ENCODE measurements around the gene TPTE2. TPM values are rescaled to one million over a fixed set of nuclear protein-coding genes. Genes with fewer than 3 reads are reported as not detected.
"Not testable (repeated sequence)": the region's sequence is repeated elsewhere in the genome, so short reads cannot be mapped to it uniquely, and the experiment has no call there.

TPTE2 gene
- not detected in 2 replicates for total RNA-seq
- long read RNA-seq = 0 reads

GRCh38 chr13:19561127-19561582 is at the start of gene TPTE2:
TSS of gene TPTE2 (minus strand) at chr13:19561532. CDS start at chr13:19503234, 58,298 bp downstream.
- not testable (repeated sequence) for H3K9me3 Mint-ChIP-seq (ENCODE audit: unreplicated experiment); H3K36me3 Mint-ChIP-seq (ENCODE audit: unreplicated experiment); H3K27me3 Mint-ChIP-seq (ENCODE audit: unreplicated experiment); H3K4me1 Mint-ChIP-seq (ENCODE audit: unreplicated experiment); H3K27ac Mint-ChIP-seq (ENCODE audit: unreplicated experiment); H3K4me3 Mint-ChIP-seq (ENCODE audit: unreplicated experiment); DNase-seq (ENCODE audit: extremely low spot score, unreplicated experiment)

GRCh38 chr13:19607523-19608078 is 46.3 kb upstream of the TPTE2 start:
- peak; percentile 53 for DNase-seq (ENCODE audit: extremely low spot score, unreplicated experiment)
- TF ChIP-seq CTCF (IDR thresholded peaks at IDR 0.05) = no peak
- Mint-ChIP-seq H3K27ac (ENCODE audit: unreplicated experiment) (no peak overlapping the region), H3K27me3 (ENCODE audit: unreplicated experiment) (no peaks in the 10 kb centered on the region), H3K4me3 (ENCODE audit: unreplicated experiment) (no peak overlapping the region), H3K36me3 (ENCODE audit: unreplicated experiment) (no peaks in the 10 kb centered on the region), H3K4me1 (ENCODE audit: unreplicated experiment) (peaks cover 4% of the 10 kb centered on the region), H3K9me3 (ENCODE audit: unreplicated experiment) (no peaks in the 10 kb centered on the region)

DNA sequence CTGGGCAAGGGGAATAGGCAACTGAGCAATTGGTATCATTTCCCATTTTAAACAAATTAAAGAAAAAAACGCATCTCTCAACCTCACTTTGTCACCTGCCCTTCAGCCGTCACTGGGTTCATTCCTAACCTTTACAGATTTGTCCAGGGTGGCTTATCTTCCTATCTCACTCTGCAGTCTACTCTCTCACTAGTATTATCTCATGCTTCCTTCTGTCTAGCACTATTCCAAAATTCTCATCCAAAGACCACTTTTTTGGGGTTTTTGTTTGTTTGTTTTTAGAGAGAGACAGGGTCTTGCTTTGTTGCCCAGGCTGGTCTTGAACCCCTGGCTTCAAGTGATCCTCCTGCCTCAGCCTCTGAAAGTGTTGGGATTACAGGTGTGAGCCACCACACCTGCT is 45.4 kb upstream of the TPTE2 start:
- no peak for TF ChIP-seq CTCF (IDR thresholded peaks at IDR 0.05)
- Mint-ChIP-seq H3K4me1 (ENCODE audit: unreplicated experiment) (peaks cover 6% of the 10 kb centered on the region), H3K27me3 (ENCODE audit: unreplicated experiment) (no peaks in the 10 kb centered on the region), H3K27ac (ENCODE audit: unreplicated experiment) (no peak overlapping the region), H3K9me3 (ENCODE audit: unreplicated experiment) (no peaks in the 10 kb centered on the region), H3K4me3 (ENCODE audit: unreplicated experiment) (no peak overlapping the region), H3K36me3 (ENCODE audit: unreplicated experiment) (no peaks in the 10 kb centered on the region)
- DNase-seq (ENCODE audit: extremely low spot score, unreplicated experiment) = no peak

- no peak for TF ChIP-seq CTCF (IDR thresholded peaks at IDR 0.05)
- Mint-ChIP-seq H3K9me3 (ENCODE audit: unreplicated experiment) (no peaks in the 10 kb centered on the region), H3K4me1 (ENCODE audit: unreplicated experiment) (peaks cover 6% of the 10 kb centered on the region), H3K27me3 (ENCODE audit: unreplicated experiment) (no peaks in the 10 kb centered on the region), H3K4me3 (ENCODE audit: unreplicated experiment) (no peak overlapping the region), H3K27ac (ENCODE audit: unreplicated experiment) (no peak overlapping the region), H3K36me3 (ENCODE audit: unreplicated experiment) (no peaks in the 10 kb centered on the region)
- DNase-seq (ENCODE audit: extremely low spot score, unreplicated experiment) = peak; percentile 46
These were observed 44.8 kb upstream of the TPTE2 start for GRCh38 chr13:19606152-19606551.

- TF ChIP-seq CTCF (IDR thresholded peaks at IDR 0.05) = no peak
- Mint-ChIP-seq H3K27me3 (ENCODE audit: unreplicated experiment) (no peaks in the 10 kb centered on the region), H3K27ac (ENCODE audit: unreplicated experiment) (no peak overlapping the region), H3K4me1 (ENCODE audit: unreplicated experiment) (peaks cover 6% of the 10 kb centered on the region), H3K4me3 (ENCODE audit: unreplicated experiment) (no peak overlapping the region), H3K36me3 (ENCODE audit: unreplicated experiment) (no peaks in the 10 kb centered on the region), H3K9me3 (ENCODE audit: unreplicated experiment) (no peaks in the 10 kb centered on the region)
- peak; percentile 53 for DNase-seq (ENCODE audit: extremely low spot score, unreplicated experiment)
These were observed 44.0 kb upstream of the TPTE2 start for GRCh38 chr13:19605161-19605955.

All from osteocyte (in vitro differentiated cells).